ENCODE measurements around the gene LLGL2. TPM values are rescaled to one million over a fixed set of nuclear protein-coding genes. Genes with fewer than 3 reads are reported as not detected.

The LLGL2 gene
- total RNA-seq, 1 donor from 2014 or later = 16.6 TPM

DNA sequence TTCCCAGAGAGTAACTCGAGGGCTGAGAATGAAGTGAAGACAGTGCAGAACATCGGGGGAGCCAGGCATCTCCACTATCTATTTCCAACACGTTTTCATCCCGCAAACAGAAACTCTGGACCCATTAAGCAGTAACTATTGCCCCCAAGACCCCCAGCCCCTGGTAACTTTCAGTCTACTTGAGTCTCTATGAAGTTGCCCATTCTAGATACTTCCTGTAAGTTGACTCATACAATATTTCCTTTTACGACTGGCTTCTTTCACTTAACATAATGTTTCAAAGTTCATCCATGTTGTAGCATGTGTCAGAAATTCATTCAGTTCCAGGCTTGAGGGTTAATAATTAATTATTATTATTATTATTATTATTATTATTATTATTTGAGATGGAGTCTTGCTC is 81.6 kb downstream of the LLGL2 start:
- Mint-ChIP-seq H3K27ac (no peak overlapping the region), H3K27me3 (ENCODE audit: insufficient read depth, low read depth) (peaks cover 2% of the 10 kb centered on the region), H3K9me3 (no peaks in the 10 kb centered on the region), H3K4me3 (peak overlapping the region; percentile 11), H3K4me1 (no peaks in the 10 kb centered on the region), H3K36me3 (no peaks in the 10 kb centered on the region)
- TF ChIP-seq CTCF (IDR thresholded peaks at IDR 0.05) (no peak), EZH2phosphoT487 (IDR thresholded peaks at IDR 0.05) (no peak)
- Histone ChIP-seq H3K79me2 (ENCODE audit: low read depth) (no peaks in the 10 kb centered on the region), H3K4me2 (no peak overlapping the region), H3K9ac (no peak overlapping the region), H3K36me3 (no peaks in the 10 kb centered on the region), H3K27me3 (no peaks in the 10 kb centered on the region), H3K27ac (no peak overlapping the region), H3K4me3 (no peak overlapping the region), H3K9me3 (ENCODE audit: low read depth) (no peaks in the 10 kb centered on the region), H3K4me1 (no peaks in the 10 kb centered on the region), H2AFZ (replicated peaks) (no peak overlapping the region), H3F3A (ENCODE audit: low read depth) (no peaks in the 10 kb centered on the region), H4K20me1 (ENCODE audit: low read depth) (no peaks in the 10 kb centered on the region)
- no peak for DNase-seq (ENCODE audit: low spot score)

- Mint-ChIP-seq H3K9me3 (no peaks in the 10 kb centered on the region), H3K27ac (no peak overlapping the region), H3K4me1 (no peaks in the 10 kb centered on the region), H3K36me3 (no peaks in the 10 kb centered on the region), H3K4me3 (no peak overlapping the region), H3K27me3 (ENCODE audit: insufficient read depth, low read depth) (peaks cover 2% of the 10 kb centered on the region)
- Histone ChIP-seq H4K20me1 (ENCODE audit: low read depth) (no peaks in the 10 kb centered on the region), H3K9me3 (ENCODE audit: low read depth) (no peaks in the 10 kb centered on the region), H3K27ac (no peak overlapping the region), H3K4me1 (peaks cover 12% of the 10 kb centered on the region), H3K9ac (no peak overlapping the region), H3K36me3 (no peaks in the 10 kb centered on the region), H3K4me2 (no peak overlapping the region), H2AFZ (replicated peaks) (no peak overlapping the region), H3K79me2 (ENCODE audit: low read depth) (no peaks in the 10 kb centered on the region), H3F3A (ENCODE audit: low read depth) (no peaks in the 10 kb centered on the region), H3K4me3 (no peak overlapping the region), H3K27me3 (no peaks in the 10 kb centered on the region)
- TF ChIP-seq CTCF (IDR thresholded peaks at IDR 0.05) (no peak), EZH2 (IDR thresholded peaks at IDR 0.05) (no peak), EZH2phosphoT487 (IDR thresholded peaks at IDR 0.05) (no peak)
- DNase-seq (ENCODE audit: low spot score) = no peak
Observed at GRCh38 chr17:75610103-75610984, 84.8 kb downstream of the LLGL2 start.

DNA sequence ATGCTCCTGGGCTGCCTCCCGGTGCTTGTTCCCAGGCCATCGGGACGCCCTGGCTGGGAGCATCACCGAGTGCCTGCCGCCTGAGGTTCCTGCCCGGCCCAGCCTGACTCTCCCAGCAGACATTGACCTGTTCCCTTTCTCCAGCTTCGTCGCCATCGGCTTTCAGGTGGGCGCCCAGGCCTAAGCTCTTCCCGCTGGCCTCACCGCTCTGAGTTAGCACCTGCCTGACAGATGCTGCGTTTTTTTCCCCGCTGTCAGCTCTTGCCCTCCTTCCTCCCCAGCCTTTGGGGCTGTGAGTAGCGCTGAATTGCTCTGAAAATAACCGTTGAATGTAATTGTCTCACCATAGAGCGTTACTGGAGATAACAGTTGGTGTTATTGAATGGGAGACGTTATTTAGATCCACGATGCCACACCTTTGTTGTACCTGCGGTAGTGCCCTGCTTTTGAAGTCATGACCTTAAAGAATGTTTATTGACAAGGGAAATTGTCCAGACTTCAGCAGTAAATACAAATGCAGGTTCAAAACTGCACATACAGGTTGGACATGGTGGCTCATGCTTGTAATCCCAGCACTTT is 86.4 kb downstream of the LLGL2 start:
- Mint-ChIP-seq H3K27me3 (ENCODE audit: insufficient read depth, low read depth) (no peaks in the 10 kb centered on the region), H3K9me3 (no peaks in the 10 kb centered on the region), H3K4me3 (no peak overlapping the region), H3K36me3 (no peaks in the 10 kb centered on the region), H3K4me1 (no peaks in the 10 kb centered on the region), H3K27ac (no peak overlapping the region)
- Histone ChIP-seq H3K4me2 (no peak overlapping the region), H3K9me3 (ENCODE audit: low read depth) (no peaks in the 10 kb centered on the region), H3K27ac (no peak overlapping the region), H3K36me3 (no peaks in the 10 kb centered on the region), H3F3A (ENCODE audit: low read depth) (no peaks in the 10 kb centered on the region), H3K9ac (no peak overlapping the region), H3K4me1 (peaks cover 12% of the 10 kb centered on the region), H4K20me1 (ENCODE audit: low read depth) (no peaks in the 10 kb centered on the region), H3K79me2 (ENCODE audit: low read depth) (no peaks in the 10 kb centered on the region), H3K4me3 (no peak overlapping the region), H3K27me3 (no peaks in the 10 kb centered on the region), H2AFZ (replicated peaks) (no peak overlapping the region)
- no peak for DNase-seq (ENCODE audit: low spot score)
- TF ChIP-seq CTCF (IDR thresholded peaks at IDR 0.05) (no peak), EZH2phosphoT487 (IDR thresholded peaks at IDR 0.05) (no peak), EZH2 (IDR thresholded peaks at IDR 0.05) (no peak)

Measured in neural progenitor cell (in vitro differentiated cells).